ENCODE data around the gene PRKCG.

The PRKCG gene

GRCh38 chr19:53880711-53881481 is 1.1 kb upstream of the PRKCG start:
- DNase-seq (ENCODE audit: insufficient read length, low spot score) (no peak), FAIRE-seq (no peak)
- TF ChIP-seq PAX5 (IDR thresholded peaks at IDR 0.05; ENCODE audit: insufficient read depth, low read length, severe bottlenecking) (no peak), POLR2AphosphoS5 (IDR thresholded peaks at IDR 0.05; ENCODE audit: low read depth, low read length) (no peak), POLR2A (IDR thresholded peaks at IDR 0.05; ENCODE audit: low read depth, low read length) (no peak), POU2F2 (IDR thresholded peaks at IDR 0.05; ENCODE audit: low read depth, low read length) (no peak), SPI1 (IDR thresholded peaks at IDR 0.05; ENCODE audit: low read depth, low read length) (no peak), TAF1 (IDR thresholded peaks at IDR 0.05; ENCODE audit: low read depth, low read length) (no peak)

- TF ChIP-seq TAF1 (IDR thresholded peaks at IDR 0.05; ENCODE audit: low read depth, low read length) (no peak), PAX5 (IDR thresholded peaks at IDR 0.05; ENCODE audit: insufficient read depth, low read length, severe bottlenecking) (no peak), POLR2A (IDR thresholded peaks at IDR 0.05; ENCODE audit: low read depth, low read length) (no peak), POU2F2 (IDR thresholded peaks at IDR 0.05; ENCODE audit: low read depth, low read length) (no peak), POLR2AphosphoS5 (IDR thresholded peaks at IDR 0.05; ENCODE audit: low read depth, low read length) (no peak), SPI1 (IDR thresholded peaks at IDR 0.05; ENCODE audit: low read depth, low read length) (no peak)
- no peak for FAIRE-seq
These were observed 524 bp downstream of the PRKCG start for GRCh38 chr19:53882391-53883050.

DNA sequence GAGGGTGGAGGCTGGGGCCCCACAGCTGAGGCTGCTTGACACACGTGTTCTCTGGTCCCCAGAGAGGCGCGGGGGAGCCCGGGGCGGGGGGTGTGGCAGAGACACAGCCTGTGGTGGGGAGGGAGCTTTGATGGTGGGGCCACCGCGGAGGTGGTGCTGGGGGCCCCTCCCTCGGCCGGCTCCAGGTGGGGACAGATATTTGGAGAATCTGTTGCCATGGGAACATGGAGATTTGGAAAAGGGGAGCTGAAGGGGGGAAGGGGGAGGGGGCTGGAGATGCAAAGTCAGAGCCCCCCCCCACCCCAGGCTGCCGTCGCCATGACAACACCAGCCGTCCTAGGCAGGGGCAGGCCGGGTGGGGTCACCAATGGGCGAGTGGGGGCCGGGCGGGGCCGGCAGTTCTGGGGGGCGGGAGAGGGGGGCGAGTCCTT is 1.2 kb downstream of the PRKCG start:
- TF ChIP-seq POU2F2 (IDR thresholded peaks at IDR 0.05; ENCODE audit: low read depth, low read length) (no peak), POLR2AphosphoS5 (IDR thresholded peaks at IDR 0.05; ENCODE audit: low read depth, low read length) (no peak), PAX5 (IDR thresholded peaks at IDR 0.05; ENCODE audit: insufficient read depth, low read length, severe bottlenecking) (no peak), POLR2A (IDR thresholded peaks at IDR 0.05; ENCODE audit: low read depth, low read length) (no peak), SPI1 (IDR thresholded peaks at IDR 0.05; ENCODE audit: low read depth, low read length) (no peak), TAF1 (IDR thresholded peaks at IDR 0.05; ENCODE audit: low read depth, low read length) (no peak)
- FAIRE-seq (no peak), DNase-seq (ENCODE audit: insufficient read length, low spot score) (no peak)

More at GRCh38 chr19:53882391-53883050, 524 bp downstream of the PRKCG start:
- no peak for DNase-seq (ENCODE audit: insufficient read length, low spot score)

GRCh38 chr19:53883741-53884140 is 1.7 kb downstream of the PRKCG start:
- DNase-seq (ENCODE audit: insufficient read length, low spot score) (no peak), FAIRE-seq (no peak)
- TF ChIP-seq POLR2AphosphoS5 (IDR thresholded peaks at IDR 0.05; ENCODE audit: low read depth, low read length) (no peak), PAX5 (IDR thresholded peaks at IDR 0.05; ENCODE audit: insufficient read depth, low read length, severe bottlenecking) (no peak), POLR2A (IDR thresholded peaks at IDR 0.05; ENCODE audit: low read depth, low read length) (no peak)

GRCh38 chr19:53884256-53884655 is 2.3 kb downstream of the PRKCG start:
- FAIRE-seq (no peak), DNase-seq (ENCODE audit: insufficient read length, low spot score) (no peak)
- TF ChIP-seq SPI1 (IDR thresholded peaks at IDR 0.05; ENCODE audit: low read depth, low read length) (no peak), PAX5 (IDR thresholded peaks at IDR 0.05; ENCODE audit: insufficient read depth, low read length, severe bottlenecking) (no peak), TAF1 (IDR thresholded peaks at IDR 0.05; ENCODE audit: low read depth, low read length) (no peak), POLR2AphosphoS5 (IDR thresholded peaks at IDR 0.05; ENCODE audit: low read depth, low read length) (no peak), POU2F2 (IDR thresholded peaks at IDR 0.05; ENCODE audit: low read depth, low read length) (no peak), POLR2A (IDR thresholded peaks at IDR 0.05; ENCODE audit: low read depth, low read length) (no peak)

DNA sequence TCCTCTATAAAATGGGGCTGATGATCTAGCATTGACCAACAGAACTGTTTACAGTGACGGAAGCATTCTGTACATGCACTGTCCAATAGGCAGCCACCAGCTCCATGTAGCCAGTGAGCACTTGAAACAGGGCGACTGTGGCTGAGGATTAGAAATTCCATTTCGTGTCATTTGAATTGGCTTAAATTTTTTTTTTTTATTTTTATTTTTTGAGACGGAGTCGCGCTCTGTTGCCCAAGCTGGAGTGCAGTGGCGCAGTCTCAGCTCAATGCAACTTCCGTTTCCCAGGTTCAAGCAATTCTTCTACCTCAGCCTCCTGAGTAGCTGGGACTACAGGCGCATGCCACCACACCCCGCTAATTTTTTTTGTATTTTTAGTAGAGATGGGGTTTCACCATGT is 3.0 kb downstream of the PRKCG start:
- FAIRE-seq (no peak), DNase-seq (ENCODE audit: insufficient read length, low spot score) (no peak)
- TF ChIP-seq SPI1 (IDR thresholded peaks at IDR 0.05; ENCODE audit: low read depth, low read length) (no peak), POLR2AphosphoS5 (IDR thresholded peaks at IDR 0.05; ENCODE audit: low read depth, low read length) (no peak)

- DNase-seq (ENCODE audit: insufficient read length, low spot score) (no peak), FAIRE-seq (no peak)
- TF ChIP-seq POLR2AphosphoS5 (IDR thresholded peaks at IDR 0.05; ENCODE audit: low read depth, low read length) (no peak), TAF1 (IDR thresholded peaks at IDR 0.05; ENCODE audit: low read depth, low read length) (no peak)
These were observed 10.4 kb downstream of the PRKCG start for GRCh38 chr19:53892301-53892980.

DNA sequence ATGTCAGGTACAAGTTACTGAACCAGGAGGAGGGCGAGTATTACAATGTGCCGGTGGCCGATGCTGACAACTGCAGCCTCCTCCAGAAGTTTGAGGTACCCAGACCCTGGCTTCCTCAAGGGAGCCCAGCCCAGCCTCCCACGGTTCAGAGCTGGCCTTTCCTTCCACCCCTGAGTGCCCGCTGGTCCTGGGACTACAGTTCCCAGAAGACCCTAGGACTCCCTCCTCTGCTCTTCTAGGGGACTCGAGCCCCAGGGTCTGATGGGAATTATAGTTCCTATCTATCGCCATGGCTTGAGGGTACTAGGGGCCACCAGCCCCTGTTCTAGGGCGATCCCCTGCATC is 11.0 kb downstream of the PRKCG start:
- TF ChIP-seq POLR2A (IDR thresholded peaks at IDR 0.05; ENCODE audit: low read depth, low read length) (no peak), TAF1 (IDR thresholded peaks at IDR 0.05; ENCODE audit: low read depth, low read length) (no peak), POU2F2 (IDR thresholded peaks at IDR 0.05; ENCODE audit: low read depth, low read length) (no peak), SPI1 (IDR thresholded peaks at IDR 0.05; ENCODE audit: low read depth, low read length) (no peak), PAX5 (IDR thresholded peaks at IDR 0.05; ENCODE audit: insufficient read depth, low read length, severe bottlenecking) (no peak), POLR2AphosphoS5 (IDR thresholded peaks at IDR 0.05; ENCODE audit: low read depth, low read length) (no peak)
- FAIRE-seq = no peak
- no peak for DNase-seq (ENCODE audit: insufficient read length, low spot score)

DNA sequence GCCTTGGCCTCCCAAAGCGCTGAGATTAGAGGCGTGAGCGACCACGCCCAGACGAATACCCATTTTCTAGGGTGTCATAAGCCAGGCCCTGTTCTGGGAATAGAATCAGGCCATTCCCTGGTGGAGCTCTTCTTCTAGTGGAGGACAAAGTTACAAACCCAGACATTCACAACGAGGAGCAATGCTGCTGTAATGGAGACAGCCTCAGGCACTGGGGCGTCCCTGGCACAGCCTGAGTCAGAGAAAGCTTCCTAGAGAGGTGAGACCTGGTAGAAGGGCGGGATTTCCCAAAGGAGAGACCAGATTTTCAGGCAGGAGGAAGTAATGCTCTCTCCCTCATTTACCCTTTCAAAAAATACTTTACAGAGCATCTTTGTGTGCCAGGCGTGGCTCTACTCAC is 12.7 kb downstream of the PRKCG start:
- FAIRE-seq = no peak

More for the DNA sequence above, 12.7 kb downstream of the PRKCG start:
- TF ChIP-seq POU2F2 (IDR thresholded peaks at IDR 0.05; ENCODE audit: low read depth, low read length) (no peak), POLR2AphosphoS5 (IDR thresholded peaks at IDR 0.05; ENCODE audit: low read depth, low read length) (no peak), SPI1 (IDR thresholded peaks at IDR 0.05; ENCODE audit: low read depth, low read length) (no peak), PAX5 (IDR thresholded peaks at IDR 0.05; ENCODE audit: insufficient read depth, low read length, severe bottlenecking) (no peak), TAF1 (IDR thresholded peaks at IDR 0.05; ENCODE audit: low read depth, low read length) (no peak), POLR2A (IDR thresholded peaks at IDR 0.05; ENCODE audit: low read depth, low read length) (no peak)
- DNase-seq (ENCODE audit: insufficient read length, low spot score) = no peak
